Panc1 (cell line): ENCODE data around the gene SLC6A1.

ENCODE experiments used
- CTCF ChIP-seq: fragments of 450-650 bp; IDR thresholded peaks from 2 replicates; pipeline ENCODE4 v1.5.1; 2017; ENCODE audit warnings: mild to moderate bottlenecking
- POLR2AphosphoS5 ChIP-seq: IDR thresholded peaks from 2 replicates; pipeline ENCODE4 v1.6.1; 2012; ENCODE audit warnings: mild to moderate bottlenecking, low read depth, low read length, moderate library complexity
- TCF7L2 ChIP-seq: IDR thresholded peaks from 2 replicates; pipeline ENCODE4 v1.6.1; 2011; ENCODE audit warnings: mild to moderate bottlenecking, low read depth, low read length, inconsistent platforms

- TF ChIP-seq POLR2AphosphoS5 = no peak
- no peak for TF ChIP-seq CTCF
- TF ChIP-seq TCF7L2 = no peak
These were observed 44.2 kb upstream of the SLC6A1 start for GRCh38 chr3:10948326-10948725.
